Daoy (cell line): ENCODE results near the gene SOST. TPM values are rescaled to one million over a fixed set of nuclear protein-coding genes. Genes with fewer than 3 reads are reported as not detected.

Source experiments
- DNase-seq: peaks from one replicate; pipeline ENCODE4 v3.0.0-alpha.2; 2015; ENCODE audit warnings: low read depth
- total RNA-seq: library from RNA; depleted of rRNA; stranded (reverse); fragments of >200 nt; shearing (Covaris generic); gene quantifications from 2 replicates; pipeline ENCODE4 v1.2.3, GENCODE V29; 2014

Gene SOST
- total RNA-seq, 1 experiment from 2014 or later: 0.29 TPM

- no peak for DNase-seq
Observed at GRCh38 chr17:43741636-43742035, 17.0 kb downstream of the SOST start.

GRCh38 chr17:43740541-43740940, 18.1 kb downstream of the SOST start:
- no peak for DNase-seq

DNA sequence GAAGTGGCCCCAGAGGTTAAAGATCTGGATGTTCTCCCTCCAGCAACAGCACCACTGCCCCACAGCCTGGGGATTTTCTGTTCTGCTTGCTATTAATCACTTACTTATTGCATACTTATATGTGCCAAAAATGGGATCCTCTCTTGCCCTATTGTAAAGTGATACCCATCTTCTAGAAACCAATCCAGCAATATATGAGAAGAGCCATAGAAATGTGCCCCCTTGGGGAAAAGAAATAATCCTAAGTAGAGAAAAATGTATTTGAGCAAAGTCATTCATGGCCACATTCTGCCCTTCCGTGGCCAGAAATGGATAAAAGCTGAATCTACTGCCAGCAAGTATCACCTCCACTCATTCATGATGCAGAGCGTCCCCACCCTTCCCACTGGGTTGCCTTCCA, 20.9 kb downstream of the SOST start:
- no peak for DNase-seq

- DNase-seq: no peak
Observed at GRCh38 chr17:43736389-43736788, 22.2 kb downstream of the SOST start.

GRCh38 chr17:43734376-43734775, 24.2 kb downstream of the SOST start:
- peak; percentile 58 for DNase-seq

DNA sequence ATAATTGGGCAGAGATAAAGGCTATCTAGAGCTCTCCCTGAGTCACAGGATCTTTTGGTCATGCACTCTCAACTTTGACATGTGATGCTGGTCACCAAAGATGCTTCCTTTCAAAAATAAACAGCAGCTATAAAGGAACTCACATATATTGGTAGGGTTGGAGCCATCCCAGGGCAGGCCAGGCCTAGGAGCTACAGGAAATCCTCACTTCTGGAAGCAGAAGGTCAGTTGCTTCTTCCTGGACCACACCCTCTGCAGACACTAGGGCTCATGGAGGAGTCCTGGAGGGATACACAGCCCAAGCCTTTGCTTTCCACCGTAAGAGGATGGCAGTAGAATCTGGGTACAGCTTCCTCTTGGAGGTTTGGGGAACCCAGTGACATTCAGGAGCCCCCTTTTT, 24.6 kb downstream of the SOST start:
- no peak for DNase-seq

- peak; percentile 78 for DNase-seq
Observed at GRCh38 chr17:43732958-43733357, 25.6 kb downstream of the SOST start.

GRCh38 chr17:43728081-43728480, 30.5 kb downstream of the SOST start:
- DNase-seq: no peak

DNA sequence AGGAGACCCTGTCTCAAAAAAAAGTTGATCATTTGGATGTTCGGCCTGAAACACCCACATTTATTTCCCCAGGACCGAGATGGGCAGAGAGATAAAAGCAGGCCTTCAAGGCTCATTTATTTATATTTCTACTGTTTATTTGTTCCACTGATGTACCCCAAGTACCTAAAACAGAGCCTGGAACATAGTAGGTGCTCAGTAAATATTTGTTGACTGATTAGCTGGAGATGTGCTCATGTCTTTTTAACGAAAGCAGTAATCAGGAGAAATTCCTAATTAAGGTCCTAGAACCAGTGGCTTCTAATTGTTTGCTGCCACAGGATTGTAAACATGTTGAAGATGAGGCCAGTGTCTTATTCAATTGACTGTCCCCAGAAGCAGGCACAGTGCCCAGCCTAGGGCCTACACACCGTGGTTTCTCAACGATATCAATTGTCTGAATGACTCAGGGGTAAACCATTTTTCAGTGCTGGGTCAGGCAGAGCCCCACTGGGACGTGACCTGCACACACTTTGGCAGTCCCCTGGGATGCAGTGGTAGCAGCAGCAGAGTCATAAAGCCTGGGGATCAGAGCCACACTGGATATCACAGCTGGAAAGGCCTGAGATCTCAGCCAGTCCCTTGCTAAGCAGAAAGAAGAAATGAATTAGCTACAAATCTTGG, 34.8 kb downstream of the SOST start:
- DNase-seq: peak; percentile 84

GRCh38 chr17:43722870-43723665, 35.5 kb downstream of the SOST start:
- DNase-seq: no peak

- DNase-seq: no peak
Observed at GRCh38 chr17:43722269-43722619, 36.3 kb downstream of the SOST start.

GRCh38 chr17:43721537-43722268, 36.9 kb downstream of the SOST start:
- peak; percentile 23 for DNase-seq

DNA sequence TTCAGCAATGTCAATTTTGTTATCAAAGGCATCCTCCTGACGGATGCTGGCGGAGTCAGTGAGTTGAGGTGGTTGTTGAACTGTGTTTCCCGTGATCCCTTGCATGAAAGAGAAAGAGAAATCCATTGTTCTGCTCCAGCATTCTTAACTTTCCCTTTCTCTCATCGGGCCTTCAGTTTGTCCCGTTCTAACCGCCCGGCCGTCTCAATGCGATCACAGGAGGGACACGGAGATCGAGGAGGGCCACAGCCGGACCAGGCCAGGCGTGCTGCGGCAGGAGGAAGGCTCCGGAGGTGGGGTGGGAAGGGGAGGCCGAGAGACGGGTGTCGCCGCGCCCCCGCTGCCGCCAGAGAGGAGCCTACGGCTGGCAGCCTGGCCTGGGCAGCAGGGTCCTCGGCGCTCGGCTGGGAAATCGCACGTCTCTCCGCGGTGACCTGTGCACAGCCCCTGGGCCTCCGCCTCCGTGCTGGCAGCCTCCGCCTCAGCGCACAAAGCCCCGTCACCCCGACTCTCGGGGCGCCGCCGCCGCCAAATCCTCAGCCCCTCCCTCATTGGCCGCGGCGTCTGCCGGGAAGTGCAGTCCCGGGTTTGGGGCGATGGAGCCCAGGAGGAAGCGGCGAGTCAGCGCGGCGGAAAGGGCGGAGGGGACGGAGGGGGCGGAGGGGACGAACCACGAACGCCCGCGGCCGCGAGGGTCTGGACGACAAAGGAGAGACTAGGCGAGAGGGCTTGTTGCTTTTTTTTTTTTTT, 38.1 kb downstream of the SOST start:
- DNase-seq: peak; percentile 77

DNA sequence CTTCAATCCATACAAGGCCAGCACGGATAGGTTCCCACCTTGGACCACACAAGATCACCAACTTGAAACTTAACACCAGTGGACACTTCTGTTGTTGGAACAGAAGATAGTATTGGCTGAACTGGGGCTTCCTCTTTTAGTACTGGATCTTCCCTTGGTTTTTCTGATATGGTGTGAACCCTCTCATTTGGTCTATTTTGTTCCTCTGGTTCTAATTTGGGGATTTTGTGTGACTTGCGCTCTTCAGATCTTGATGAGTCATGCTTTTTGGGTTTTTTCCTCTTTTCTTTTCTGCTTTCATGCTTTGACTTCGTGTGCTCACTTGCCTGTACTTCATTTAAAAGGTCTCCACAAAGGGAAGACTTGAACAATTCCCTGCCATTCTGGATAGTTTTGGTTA, 39.0 kb downstream of the SOST start:
- DNase-seq: no peak

DNA sequence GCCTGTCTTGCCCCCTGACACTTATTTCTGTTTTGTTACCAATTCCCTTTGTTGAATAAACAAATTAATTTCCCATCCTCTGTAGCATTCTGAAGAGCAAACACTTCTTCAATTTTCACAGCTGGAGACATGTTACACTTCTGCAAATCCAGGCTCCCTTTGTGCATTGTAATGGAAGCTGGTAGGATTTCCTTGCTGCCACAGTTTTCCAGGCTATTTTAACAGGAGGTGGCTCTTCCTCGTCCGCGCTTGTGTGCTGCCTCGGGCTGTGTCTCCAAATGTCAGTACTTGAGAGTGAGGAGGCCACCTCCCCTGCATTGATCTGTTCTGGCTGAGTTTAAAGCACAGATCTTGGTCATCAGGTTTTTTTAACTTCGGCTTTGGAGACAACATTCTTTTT, 40.0 kb downstream of the SOST start:
- DNase-seq: no peak

DNA sequence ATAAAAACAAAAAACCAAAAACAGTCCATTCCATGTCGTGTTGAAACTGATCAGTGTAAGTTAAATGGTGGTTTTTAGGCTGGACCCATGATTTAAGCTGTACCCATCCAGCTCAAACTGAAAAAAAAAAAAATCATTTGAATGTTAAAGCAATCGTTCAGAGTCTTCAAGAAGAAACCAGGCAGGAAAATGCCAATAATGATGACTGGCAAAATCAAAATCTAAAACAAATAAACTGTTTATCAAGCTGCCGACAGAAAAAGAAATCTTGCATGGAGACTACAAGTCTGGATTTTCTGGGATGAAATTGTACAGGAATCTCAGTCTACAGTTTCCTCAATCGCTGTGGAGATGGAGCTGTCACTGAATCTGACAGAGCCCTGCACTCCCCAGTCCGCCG, 40.7 kb downstream of the SOST start:
- no peak for DNase-seq

DNA sequence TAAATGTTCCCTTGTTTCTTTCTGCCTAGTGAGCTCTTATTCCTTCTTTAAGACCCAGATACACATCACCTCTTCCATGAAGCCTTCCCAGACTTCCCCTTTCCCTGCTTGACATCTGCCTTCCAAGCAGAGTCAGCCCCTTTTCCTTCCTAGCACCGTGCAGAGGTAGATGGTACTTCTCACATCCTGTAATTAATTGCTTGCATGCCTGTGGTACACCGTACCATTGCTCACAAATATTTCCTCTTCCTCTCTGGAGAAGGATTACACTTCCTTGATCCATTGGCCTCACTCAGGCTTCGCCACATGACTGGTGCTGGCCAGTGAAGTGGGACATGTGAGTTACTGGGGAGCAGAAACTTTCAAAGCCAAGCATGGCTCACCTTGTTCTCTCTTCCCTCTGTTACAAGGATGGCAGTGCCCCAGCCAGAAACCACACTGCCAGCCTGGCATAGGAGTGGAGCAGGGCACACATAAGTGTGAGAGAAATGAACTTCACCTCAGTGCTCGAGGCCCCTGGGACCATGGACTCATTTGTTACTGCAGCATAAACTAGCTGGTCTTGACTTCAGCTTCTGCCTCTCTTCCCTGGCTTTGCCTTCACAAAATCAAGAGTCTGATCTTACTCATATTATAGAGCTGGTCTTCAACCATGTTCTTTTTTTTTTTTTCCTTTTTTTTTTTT, 44.0 kb downstream of the SOST start:
- DNase-seq: peak; percentile 80

GRCh38 chr17:43713494-43714162, 45.0 kb downstream of the SOST start:
- peak; percentile 44 for DNase-seq

- DNase-seq: no peak
Observed at GRCh38 chr17:43712397-43712796, 46.2 kb downstream of the SOST start.

DNA sequence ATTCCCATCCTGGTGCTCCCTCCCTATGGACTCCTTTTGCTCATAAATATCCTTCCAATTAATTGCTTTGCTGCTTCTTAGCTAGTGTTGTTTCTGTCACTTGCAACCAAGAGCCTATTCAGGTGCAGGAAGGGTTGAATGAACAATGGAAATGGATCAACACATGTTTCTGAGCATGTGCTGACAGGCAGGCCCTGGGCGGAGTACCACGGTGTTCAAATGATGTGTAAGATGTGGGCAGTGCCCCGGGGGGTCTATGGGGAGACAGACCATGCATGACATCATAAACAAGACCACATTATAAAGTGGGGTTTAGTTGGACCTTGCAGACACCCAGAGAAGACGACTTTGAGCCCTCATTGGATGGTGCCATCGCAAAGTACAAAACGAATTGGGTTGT, 48.5 kb downstream of the SOST start:
- no peak for DNase-seq

DNA sequence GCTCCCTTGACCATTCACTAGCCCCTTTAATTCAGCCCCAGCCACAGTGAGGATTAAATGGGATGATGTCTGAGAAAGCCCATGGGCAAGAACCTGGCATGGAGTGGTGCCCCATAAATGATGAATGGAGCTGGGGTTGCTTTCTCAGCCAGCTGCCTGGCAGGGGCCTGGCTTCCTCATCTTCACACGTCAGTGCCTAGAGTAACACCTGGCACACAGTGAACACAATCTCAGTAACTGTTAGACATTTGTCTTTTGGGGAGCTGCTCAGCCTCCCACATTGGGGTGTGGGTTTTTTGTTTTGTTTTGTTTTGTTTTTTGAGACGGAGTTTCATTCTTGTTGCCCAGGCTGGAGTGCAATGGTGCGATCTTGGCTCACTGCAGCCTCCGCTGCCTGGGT, 49.4 kb downstream of the SOST start:
- DNase-seq: no peak
